GM23248 (cell line): Measurements from ENCODE around the gene AFDN. TPM values are rescaled to one million over a fixed set of nuclear protein-coding genes. Genes with fewer than 3 reads are reported as not detected.

ENCODE experiments used
- DNase-seq: peaks from one replicate; pipeline ENCODE4 v3.0.0-alpha.2; 2015
- H2AFZ ChIP-seq: fragments of 200-600 bp; sonication (generic); 2 replicates; pipeline ENCODE4 v1.6.1; 2016; ENCODE audit warnings: antibody characterized with exemption
- H3F3A ChIP-seq: fragments of 200-600 bp; sonication (generic); 2 replicates; pipeline ENCODE4 v1.6.1; 2016; ENCODE audit warnings: mild to moderate bottlenecking, antibody characterized with exemption, mixed run types; ENCODE audit not compliant: insufficient read depth
- H3K27ac ChIP-seq: fragments of 200-600 bp; sonication (generic); 2 replicates; pipeline ENCODE4 v1.5.1; 2016; ENCODE audit warnings: mild to moderate bottlenecking
- H3K27me3 ChIP-seq: fragments of 200-600 bp; sonication (generic); replicated peaks from 2 replicates; pipeline ENCODE4 v1.6.1; 2016; ENCODE audit warnings: mild to moderate bottlenecking; ENCODE audit not compliant: insufficient read depth
- H3K36me3 ChIP-seq: fragments of 200-600 bp; sonication (generic); 2 replicates; pipeline ENCODE4 v1.6.1; 2016; ENCODE audit warnings: low read depth, mild to moderate bottlenecking
- H3K4me1 ChIP-seq: fragments of 200-600 bp; sonication (generic); 2 replicates; pipeline ENCODE4 v1.6.1; 2016; ENCODE audit warnings: mild to moderate bottlenecking; ENCODE audit not compliant: insufficient read depth
- H3K4me2 ChIP-seq: fragments of 200-600 bp; sonication (generic); one replicate; pipeline ENCODE4 v1.6.1; 2016; ENCODE audit warnings: mild to moderate bottlenecking; ENCODE audit not compliant: unreplicated experiment
- H3K4me3 ChIP-seq: fragments of 200-600 bp; sonication (generic); 2 replicates; pipeline ENCODE4 v1.5.1; 2016; ENCODE audit warnings: mild to moderate bottlenecking
- H3K79me2 ChIP-seq: fragments of 200-600 bp; sonication (generic); 2 replicates; pipeline ENCODE4 v1.6.1; 2016; ENCODE audit warnings: mild to moderate bottlenecking; ENCODE audit not compliant: insufficient read depth
- H3K9ac ChIP-seq: fragments of 200-600 bp; sonication (generic); 2 replicates; pipeline ENCODE4 v1.6.1; 2016; ENCODE audit warnings: mild to moderate bottlenecking
- H3K9me2 ChIP-seq: fragments of 200-600 bp; sonication (generic); 2 replicates; pipeline ENCODE4 v1.6.1; 2016; ENCODE audit warnings: mixed run types, mild to moderate bottlenecking, moderate library complexity; ENCODE audit not compliant: insufficient read depth
- H3K9me3 ChIP-seq: fragments of 200-600 bp; sonication (generic); one replicate; pipeline ENCODE4 v1.6.1; 2017; ENCODE audit warnings: low read depth
- H4K20me1 ChIP-seq: fragments of 200-600 bp; sonication (generic); 2 replicates; pipeline ENCODE4 v1.6.0; 2016; ENCODE audit not compliant: insufficient read depth
- EZH2 ChIP-seq: fragments of 200-600 bp; sonication (generic); IDR thresholded peaks from 2 replicates; pipeline ENCODE4 v1.6.1; 2018; ENCODE audit warnings: antibody characterized with exemption, mild to moderate bottlenecking; ENCODE audit not compliant: insufficient read depth, poor library complexity, severe bottlenecking
- EZH2phosphoT487 ChIP-seq: fragments of 200-600 bp; sonication (generic); IDR thresholded peaks from 2 replicates; pipeline ENCODE4 v1.6.1; 2018; ENCODE audit warnings: antibody characterized with exemption, moderate library complexity, mild to moderate bottlenecking, low read depth; ENCODE audit not compliant: insufficient read depth
- WGBS, 2 experiments: methylation state at CpG; one replicate each; pipeline ENCODE4 v1.1.6; 2015 to 2017; ENCODE audit warnings: low lambda C conversion rate in 2 of 2, low coverage in 1 of 2; ENCODE audit errors: missing lambda C conversion rate in 2 of 2; 5-methylcytosine and 5-hydroxymethylcytosine counted together
- in situ Hi-C: fragments of 300-500 bp; cut with MboI; formaldehyde crosslinking; loops from 2 replicates; pipeline ENCODE4 v1.15.0; 2020
- polyA plus RNA-seq: library from polyadenylated mRNA; unstranded; fragments of >200 nt; fragmentation: Nextera tagmentation; extraction: Ambion mirVana; gene quantifications from 2 replicates; pipeline ENCODE4 v1.2.1, GENCODE V29; 2016
- total RNA-seq: library from RNA; depleted of rRNA; stranded (reverse); fragments of >200 nt; shearing (Covaris generic); gene quantifications from 2 replicates; pipeline ENCODE4 v1.2.3, GENCODE V29; 2014

Gene AFDN
- total and polyA plus RNA-seq, 2 experiments from 2014 or later: 4.5 to 13.8 TPM

DNA sequence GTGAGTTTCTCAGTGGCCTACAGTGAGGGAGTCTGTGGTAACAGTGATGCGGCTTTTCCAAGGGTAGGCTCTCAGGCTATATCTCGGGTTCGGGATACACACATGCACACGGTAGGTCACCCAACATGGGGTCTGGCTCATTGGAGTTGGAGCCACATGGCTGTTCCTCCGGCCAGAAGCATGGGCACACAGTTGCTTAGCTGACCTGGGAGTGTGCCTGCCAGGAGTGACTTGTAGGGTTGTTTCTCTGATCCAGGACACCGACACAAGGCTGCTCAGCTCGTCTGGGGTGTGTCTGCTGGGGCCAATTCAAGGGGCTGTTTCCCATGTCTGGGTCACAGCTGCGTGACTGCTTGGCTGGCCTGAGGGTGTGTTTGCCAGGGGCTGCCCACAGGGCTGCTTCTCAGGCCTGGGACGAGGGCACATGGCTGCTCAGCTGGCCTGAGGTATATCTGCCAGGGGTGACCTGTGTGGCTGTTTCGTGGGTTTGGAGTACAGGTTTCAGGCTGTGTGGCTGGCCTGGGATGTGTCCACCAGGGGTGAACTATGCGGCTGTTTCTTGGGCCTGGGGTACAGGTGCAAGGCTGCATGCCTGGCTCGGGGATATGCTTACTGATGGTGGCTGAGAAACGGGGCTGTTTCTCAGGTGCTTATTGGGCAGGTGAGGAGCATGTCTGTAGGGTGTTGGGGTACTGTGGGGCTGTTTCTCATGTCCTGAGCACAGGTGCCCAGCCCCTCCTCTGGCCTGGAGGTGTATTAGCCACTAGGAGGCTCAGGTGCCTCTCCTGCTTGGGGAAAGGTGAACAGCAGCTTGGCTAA lies 185.9 kb downstream of the AFDN start:
- Histone ChIP-seq H3K9ac (no peak overlapping the region), H2AFZ (no peak overlapping the region), H3K9me3 (peaks cover 8% of the 10 kb centered on the region), H3K4me1 (no peaks in the 10 kb centered on the region), H4K20me1 (no peaks in the 10 kb centered on the region), H3F3A (peaks cover 21% of the 10 kb centered on the region), H3K9me2 (no peaks in the 10 kb centered on the region), H3K79me2 (no peaks in the 10 kb centered on the region), H3K4me3 (no peak overlapping the region), H3K27ac (no peak overlapping the region), H3K27me3 (peaks cover 24% of the 10 kb centered on the region), H3K4me2 (no peak overlapping the region), H3K36me3 (no peaks in the 10 kb centered on the region)
- WGBS, 2 experiments: 50 to 53% methylated on average over 13 of the region's 13 CpGs
- no peak for TF ChIP-seq EZH2
- TF ChIP-seq EZH2phosphoT487: no peak
- no peak for DNase-seq
- in situ Hi-C loops: no loop called here

- H3K4me3 ChIP-seq: no peak overlapping the region
- H3K9ac ChIP-seq: no peak overlapping the region
- in situ Hi-C loops: no loop called here
- H3K27ac ChIP-seq: no peak overlapping the region
- TF ChIP-seq EZH2: no peak
- TF ChIP-seq EZH2phosphoT487: no peak
- H3K27me3 ChIP-seq: peaks cover 27% of the 10 kb centered on the region
- no peak overlapping the region for H3K4me2 ChIP-seq
- no peaks in the 10 kb centered on the region for H3K36me3 ChIP-seq
- H2AFZ ChIP-seq: no peak overlapping the region
- H4K20me1 ChIP-seq: no peaks in the 10 kb centered on the region
- H3K79me2 ChIP-seq: no peaks in the 10 kb centered on the region
- peaks cover 8% of the 10 kb centered on the region for H3K9me3 ChIP-seq
- H3K9me2 ChIP-seq: no peaks in the 10 kb centered on the region
- DNase-seq: no peak
- peaks cover 14% of the 10 kb centered on the region for H3F3A ChIP-seq
- 61 to 66% methylated on average over 7 of the region's 7 CpGs for WGBS, 2 experiments
- H3K4me1 ChIP-seq: no peaks in the 10 kb centered on the region
Measured at GRCh38 chr6:168013250-168013915, 186.7 kb downstream of the AFDN start.

- in situ Hi-C loops: no loop called here
- Histone ChIP-seq H3K4me2 (no peak overlapping the region), H3K4me1 (no peaks in the 10 kb centered on the region), H3K79me2 (no peaks in the 10 kb centered on the region), H3K27ac (no peak overlapping the region), H3K9me3 (peaks cover 8% of the 10 kb centered on the region), H3K4me3 (no peak overlapping the region), H3F3A (0 out of 2 replicates have a peak, but pooled peaks cover 3% of the 10 kb centered on the region), H3K9me2 (no peaks in the 10 kb centered on the region), H3K9ac (no peak overlapping the region), H3K36me3 (no peaks in the 10 kb centered on the region), H3K27me3 (peaks cover 27% of the 10 kb centered on the region), H4K20me1 (no peaks in the 10 kb centered on the region), H2AFZ (no peak overlapping the region)
- no peak for TF ChIP-seq EZH2phosphoT487
- TF ChIP-seq EZH2: no peak
- 13% methylated on average over 6 of the region's 6 CpGs for WGBS, 2 experiments
- DNase-seq: no peak
Measured at GRCh38 chr6:168014428-168014827, 187.7 kb downstream of the AFDN start.

GRCh38 chr6:168015009-168015408 lies 188.3 kb downstream of the AFDN start:
- Histone ChIP-seq H3K27me3 (peaks cover 27% of the 10 kb centered on the region), H3K9me3 (peaks cover 8% of the 10 kb centered on the region), H3F3A (no peaks in the 10 kb centered on the region), H3K27ac (no peak overlapping the region), H3K4me3 (no peak overlapping the region), H3K4me1 (no peaks in the 10 kb centered on the region), H4K20me1 (no peaks in the 10 kb centered on the region), H3K4me2 (no peak overlapping the region), H3K9me2 (no peaks in the 10 kb centered on the region), H2AFZ (no peak overlapping the region), H3K36me3 (no peaks in the 10 kb centered on the region), H3K79me2 (no peaks in the 10 kb centered on the region), H3K9ac (no peak overlapping the region)
- in situ Hi-C loops: no loop called here
- 63 to 67% methylated on average over 4 of the region's 4 CpGs for WGBS, 2 experiments
- TF ChIP-seq EZH2phosphoT487 (no peak), EZH2 (no peak)
- DNase-seq: no peak
